Stimulated activated memory B cell treated with anti-CD40 and anti-IgM and Interleukin-4, amounts not matched to agents 10 μg/mL and 1 μg/mL and 100 μg/mL, for 72 hours (primary cell): ENCODE measurements around the gene SMAD5.

Experiments used
- ATAC-seq: fragments of 150-1000 bp; cut with Tn5 transposase; 2 replicates; pipeline ENCODE4 v1.10.0; 2021
- H3K27ac Mint-ChIP-seq: one replicate; pipeline ENCODE4 v1.8.0; 2022; ENCODE audit warnings: mild to moderate bottlenecking, mixed read lengths
- H3K27me3 Mint-ChIP-seq: one replicate; pipeline ENCODE4 v1.8.0; 2022; ENCODE audit warnings: mixed read lengths
- H3K36me3 Mint-ChIP-seq: one replicate; pipeline ENCODE4 v1.8.0; 2022; ENCODE audit warnings: mixed read lengths
- H3K4me1 Mint-ChIP-seq: one replicate; pipeline ENCODE4 v1.8.0; 2022; ENCODE audit warnings: mixed read lengths
- H3K4me3 Mint-ChIP-seq: one replicate; pipeline ENCODE4 v1.8.0; 2022; ENCODE audit warnings: mild to moderate bottlenecking, moderate library complexity, mixed read lengths
- H3K9me3 Mint-ChIP-seq: one replicate; pipeline ENCODE4 v1.8.0; 2022; ENCODE audit warnings: mixed read lengths

The SMAD5 gene

GRCh38 chr5:136133922-136134379 lies 1.3 kb downstream of the SMAD5 start:
- H3K4me1 Mint-ChIP-seq = peaks cover 46% of the 10 kb centered on the region
- H3K36me3 Mint-ChIP-seq = no peaks in the 10 kb centered on the region
- no peak for ATAC-seq
- peak overlapping the region; percentile 92 for H3K27ac Mint-ChIP-seq
- H3K9me3 Mint-ChIP-seq = no peaks in the 10 kb centered on the region
- peak overlapping the region; percentile 90 for H3K4me3 Mint-ChIP-seq
- H3K27me3 Mint-ChIP-seq = no peaks in the 10 kb centered on the region

- H3K36me3 Mint-ChIP-seq = peaks cover 6% of the 10 kb centered on the region
- peak overlapping the region; percentile 35 for H3K4me3 Mint-ChIP-seq
- no peak for ATAC-seq
- no peaks in the 10 kb centered on the region for H3K27me3 Mint-ChIP-seq
- H3K27ac Mint-ChIP-seq = no peak overlapping the region
- peaks cover 54% of the 10 kb centered on the region for H3K4me1 Mint-ChIP-seq
- H3K9me3 Mint-ChIP-seq = no peaks in the 10 kb centered on the region
Measured at GRCh38 chr5:136134653-136135052, 2.0 kb downstream of the SMAD5 start.

- no peak overlapping the region for H3K4me3 Mint-ChIP-seq
- H3K27me3 Mint-ChIP-seq = no peaks in the 10 kb centered on the region
- peaks cover 54% of the 10 kb centered on the region for H3K4me1 Mint-ChIP-seq
Measured at GRCh38 chr5:136135536-136135935, 2.9 kb downstream of the SMAD5 start.

GRCh38 chr5:136137497-136138220 lies 5.0 kb downstream of the SMAD5 start:
- H3K4me3 Mint-ChIP-seq = no peak overlapping the region
- peaks cover 46% of the 10 kb centered on the region for H3K4me1 Mint-ChIP-seq
- no peaks in the 10 kb centered on the region for H3K9me3 Mint-ChIP-seq
- H3K27me3 Mint-ChIP-seq = no peaks in the 10 kb centered on the region
- H3K27ac Mint-ChIP-seq = no peak overlapping the region
- ATAC-seq = no peak
- H3K36me3 Mint-ChIP-seq = peaks cover 6% of the 10 kb centered on the region

More at GRCh38 chr5:136135536-136135935, 2.9 kb downstream of the SMAD5 start:
- no peaks in the 10 kb centered on the region for H3K9me3 Mint-ChIP-seq
- no peak overlapping the region for H3K27ac Mint-ChIP-seq
- peaks cover 6% of the 10 kb centered on the region for H3K36me3 Mint-ChIP-seq
- ATAC-seq = no peak

GRCh38 chr5:136141561-136141960 lies 8.9 kb downstream of the SMAD5 start:
- Mint-ChIP-seq H3K4me1 (peaks cover 30% of the 10 kb centered on the region), H3K27ac (no peak overlapping the region), H3K9me3 (no peaks in the 10 kb centered on the region), H3K27me3 (no peaks in the 10 kb centered on the region), H3K36me3 (peaks cover 6% of the 10 kb centered on the region), H3K4me3 (no peak overlapping the region)
- no peak for ATAC-seq

- H3K4me3 Mint-ChIP-seq = no peak overlapping the region
- no peak for ATAC-seq
- no peak overlapping the region for H3K27ac Mint-ChIP-seq
- H3K9me3 Mint-ChIP-seq = no peaks in the 10 kb centered on the region
- no peaks in the 10 kb centered on the region for H3K27me3 Mint-ChIP-seq
- peaks cover 16% of the 10 kb centered on the region for H3K4me1 Mint-ChIP-seq
- H3K36me3 Mint-ChIP-seq = peaks cover 10% of the 10 kb centered on the region
Measured at GRCh38 chr5:136143312-136143711, 10.7 kb downstream of the SMAD5 start.

GRCh38 chr5:136143763-136144162 lies 11.1 kb downstream of the SMAD5 start:
- Mint-ChIP-seq H3K36me3 (peaks cover 12% of the 10 kb centered on the region), H3K4me3 (no peak overlapping the region), H3K27me3 (no peaks in the 10 kb centered on the region), H3K27ac (no peak overlapping the region), H3K4me1 (peaks cover 16% of the 10 kb centered on the region), H3K9me3 (no peaks in the 10 kb centered on the region)
- ATAC-seq = no peak

GRCh38 chr5:136145030-136145429 lies 12.4 kb downstream of the SMAD5 start:
- peak; percentile 61 for ATAC-seq
- Mint-ChIP-seq H3K27me3 (no peaks in the 10 kb centered on the region), H3K4me1 (peaks cover 6% of the 10 kb centered on the region), H3K9me3 (no peaks in the 10 kb centered on the region), H3K36me3 (peaks cover 11% of the 10 kb centered on the region), H3K4me3 (no peak overlapping the region), H3K27ac (no peak overlapping the region)

GRCh38 chr5:136146201-136146600 lies 13.6 kb downstream of the SMAD5 start:
- H3K36me3 Mint-ChIP-seq = peaks cover 18% of the 10 kb centered on the region
- no peak overlapping the region for H3K27ac Mint-ChIP-seq
- H3K4me3 Mint-ChIP-seq = no peak overlapping the region
- no peak for ATAC-seq
- H3K27me3 Mint-ChIP-seq = no peaks in the 10 kb centered on the region
- no peaks in the 10 kb centered on the region for H3K9me3 Mint-ChIP-seq
- peaks cover 7% of the 10 kb centered on the region for H3K4me1 Mint-ChIP-seq

- no peaks in the 10 kb centered on the region for H3K9me3 Mint-ChIP-seq
- peaks cover 13% of the 10 kb centered on the region for H3K4me1 Mint-ChIP-seq
- no peaks in the 10 kb centered on the region for H3K27me3 Mint-ChIP-seq
- H3K36me3 Mint-ChIP-seq = peaks cover 25% of the 10 kb centered on the region
- no peak for ATAC-seq
- no peak overlapping the region for H3K4me3 Mint-ChIP-seq
- H3K27ac Mint-ChIP-seq = no peak overlapping the region
Measured at GRCh38 chr5:136147632-136148031, 15.0 kb downstream of the SMAD5 start.

- no peak overlapping the region for H3K4me3 Mint-ChIP-seq
- H3K9me3 Mint-ChIP-seq = no peaks in the 10 kb centered on the region
- no peak overlapping the region for H3K27ac Mint-ChIP-seq
- no peaks in the 10 kb centered on the region for H3K27me3 Mint-ChIP-seq
- ATAC-seq = no peak
- H3K4me1 Mint-ChIP-seq = peaks cover 21% of the 10 kb centered on the region
- peaks cover 46% of the 10 kb centered on the region for H3K36me3 Mint-ChIP-seq
Measured at GRCh38 chr5:136149891-136150290, 17.2 kb downstream of the SMAD5 start.

- Mint-ChIP-seq H3K4me3 (no peak overlapping the region), H3K27ac (no peak overlapping the region), H3K4me1 (peaks cover 23% of the 10 kb centered on the region), H3K36me3 (peaks cover 72% of the 10 kb centered on the region), H3K9me3 (no peaks in the 10 kb centered on the region), H3K27me3 (no peaks in the 10 kb centered on the region)
- no peak for ATAC-seq
Measured at GRCh38 chr5:136153581-136154236, 21.1 kb downstream of the SMAD5 start.

GRCh38 chr5:136155078-136155477 lies 22.4 kb downstream of the SMAD5 start:
- ATAC-seq = no peak
- Mint-ChIP-seq H3K4me1 (peaks cover 23% of the 10 kb centered on the region), H3K27me3 (no peaks in the 10 kb centered on the region), H3K36me3 (peaks cover 68% of the 10 kb centered on the region), H3K9me3 (no peaks in the 10 kb centered on the region), H3K27ac (no peak overlapping the region), H3K4me3 (no peak overlapping the region)

GRCh38 chr5:136155761-136156160 lies 23.1 kb downstream of the SMAD5 start:
- peaks cover 69% of the 10 kb centered on the region for H3K36me3 Mint-ChIP-seq
- H3K4me1 Mint-ChIP-seq = peaks cover 23% of the 10 kb centered on the region
- H3K9me3 Mint-ChIP-seq = no peaks in the 10 kb centered on the region
- ATAC-seq = no peak
- no peaks in the 10 kb centered on the region for H3K27me3 Mint-ChIP-seq
- H3K27ac Mint-ChIP-seq = no peak overlapping the region
- no peak overlapping the region for H3K4me3 Mint-ChIP-seq

- H3K27me3 Mint-ChIP-seq = no peaks in the 10 kb centered on the region
- no peak overlapping the region for H3K4me3 Mint-ChIP-seq
- no peaks in the 10 kb centered on the region for H3K9me3 Mint-ChIP-seq
- no peak for ATAC-seq
- no peak overlapping the region for H3K27ac Mint-ChIP-seq
- H3K36me3 Mint-ChIP-seq = peaks cover 66% of the 10 kb centered on the region
- peaks cover 15% of the 10 kb centered on the region for H3K4me1 Mint-ChIP-seq
Measured at GRCh38 chr5:136157514-136157913, 24.9 kb downstream of the SMAD5 start.

- H3K4me3 Mint-ChIP-seq = no peak overlapping the region
- no peaks in the 10 kb centered on the region for H3K27me3 Mint-ChIP-seq
- no peaks in the 10 kb centered on the region for H3K9me3 Mint-ChIP-seq
- H3K4me1 Mint-ChIP-seq = peaks cover 18% of the 10 kb centered on the region
- no peak overlapping the region for H3K27ac Mint-ChIP-seq
- peaks cover 61% of the 10 kb centered on the region for H3K36me3 Mint-ChIP-seq
- no peak for ATAC-seq
Measured at GRCh38 chr5:136159457-136159856, 26.8 kb downstream of the SMAD5 start.
